ENCODE measurements around the gene TTC39C.
A peak's percentile ranks its signal among the peaks of the same experiment; 100 is the strongest.

GRCh38 chr18:24014062-24014985 lies at the start of gene TTC39C:
- no peak for TF ChIP-seq EZH2 (IDR thresholded peaks at IDR 0.05)
- TF ChIP-seq POLR2AphosphoS5 (IDR thresholded peaks at IDR 0.05; ENCODE audit: borderline replicate concordance, low read depth, low read length), result peak; percentile 44; the same call in 1 of the 2 replicates
- no peak for TF ChIP-seq FOXP2 (optimal IDR thresholded peaks at IDR 0.05; ENCODE audit: control extremely low read depth, extremely low read length, insufficient read depth)

Data from SK-N-MC (cell line).